Gastroesophageal sphincter (tissue), 3 donors: Measurements from ENCODE around the gene REPS2.

Experiments
- EP300 ChIP-seq: sonication (generic); formaldehyde crosslinking; IDR thresholded peaks from one replicate; pipeline ENCODE4 v1.6.1; 2017; ENCODE audit warnings: antibody characterized with exemption, mild to moderate bottlenecking
- POLR2A ChIP-seq, 2 donors: fragments of 450-650 bp; IDR thresholded peaks; one replicate each; pipeline ENCODE4 v1.6.1; 2017; ENCODE audit warnings: antibody characterized with exemption in 2 of 2, mild to moderate bottlenecking in 2 of 2, moderate library complexity in 1 of 2
- POLR2AphosphoS5 ChIP-seq: sonication (generic); formaldehyde crosslinking; IDR thresholded peaks from one replicate; pipeline ENCODE4 v1.6.1; 2017; ENCODE audit warnings: antibody characterized with exemption
- TF ChIP-seq, protein P1 (sequence below), 4 experiments: fragments of 200-600 bp in 2 of 4; fragments of 450-650 bp in 2 of 4; sonication (generic) in 1 of 4; IDR thresholded peaks; one replicate each; pipeline ENCODE4 v1.5.1; 2017 to 2019; ENCODE audit warnings: antibody characterized with exemption in 4 of 4, mild to moderate bottlenecking in 2 of 4, moderate library complexity in 2 of 4

DNA sequence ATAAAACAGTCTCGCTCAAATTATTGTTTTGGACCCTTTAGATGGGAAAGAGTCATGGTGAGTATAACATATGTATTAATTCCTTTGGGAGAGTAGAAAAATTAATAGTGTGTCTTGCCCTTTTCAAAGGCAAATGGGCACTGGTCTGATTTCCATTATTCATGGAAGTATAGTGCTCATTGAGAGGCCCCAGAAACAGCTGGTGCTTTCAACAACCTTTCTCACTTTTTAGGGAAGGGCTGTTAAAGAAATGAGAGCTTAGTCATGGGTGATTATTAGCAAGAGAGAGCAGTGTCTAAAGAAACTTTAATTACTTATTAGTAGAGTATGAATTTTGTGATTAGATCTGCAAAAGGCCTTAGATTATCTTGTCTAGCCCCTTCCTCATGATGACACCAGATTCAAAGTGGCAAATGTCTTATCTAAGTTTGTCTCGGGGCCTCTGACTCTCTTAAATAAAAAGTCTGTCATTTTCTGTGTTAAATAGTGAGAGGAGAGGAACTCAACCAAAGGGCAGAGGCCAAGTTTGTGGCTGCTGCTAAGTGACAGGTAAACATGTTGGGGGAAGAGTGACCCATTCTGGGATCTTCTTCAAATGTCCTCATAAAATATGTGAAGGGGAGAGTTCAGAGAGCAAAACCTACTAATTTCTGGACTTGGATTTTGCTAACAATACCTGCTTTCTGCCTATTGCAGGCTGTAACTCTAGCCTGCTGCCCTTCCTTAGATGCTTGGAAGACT lies 110.6 kb downstream of the REPS2 start:
- TF ChIP-seq, protein P1, sequence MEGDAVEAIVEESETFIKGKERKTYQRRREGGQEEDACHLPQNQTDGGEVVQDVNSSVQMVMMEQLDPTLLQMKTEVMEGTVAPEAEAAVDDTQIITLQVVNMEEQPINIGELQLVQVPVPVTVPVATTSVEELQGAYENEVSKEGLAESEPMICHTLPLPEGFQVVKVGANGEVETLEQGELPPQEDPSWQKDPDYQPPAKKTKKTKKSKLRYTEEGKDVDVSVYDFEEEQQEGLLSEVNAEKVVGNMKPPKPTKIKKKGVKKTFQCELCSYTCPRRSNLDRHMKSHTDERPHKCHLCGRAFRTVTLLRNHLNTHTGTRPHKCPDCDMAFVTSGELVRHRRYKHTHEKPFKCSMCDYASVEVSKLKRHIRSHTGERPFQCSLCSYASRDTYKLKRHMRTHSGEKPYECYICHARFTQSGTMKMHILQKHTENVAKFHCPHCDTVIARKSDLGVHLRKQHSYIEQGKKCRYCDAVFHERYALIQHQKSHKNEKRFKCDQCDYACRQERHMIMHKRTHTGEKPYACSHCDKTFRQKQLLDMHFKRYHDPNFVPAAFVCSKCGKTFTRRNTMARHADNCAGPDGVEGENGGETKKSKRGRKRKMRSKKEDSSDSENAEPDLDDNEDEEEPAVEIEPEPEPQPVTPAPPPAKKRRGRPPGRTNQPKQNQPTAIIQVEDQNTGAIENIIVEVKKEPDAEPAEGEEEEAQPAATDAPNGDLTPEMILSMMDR (IDR thresholded peaks at IDR 0.05), result no peak
- TF ChIP-seq POLR2A (IDR thresholded peaks at IDR 0.05) (no peak), EP300 (no peak), POLR2AphosphoS5 (no peak)
